HG02623 (cell line): ENCODE measurements around the gene SP2.

ENCODE experiments used
- ATAC-seq: cut with Tn5 transposase; IDR thresholded peaks from one replicate; pipeline ENCODE4 v1.9.1; 2021; ENCODE audit warnings: moderate library complexity; ENCODE audit not compliant: unreplicated experiment

The SP2 gene

DNA sequence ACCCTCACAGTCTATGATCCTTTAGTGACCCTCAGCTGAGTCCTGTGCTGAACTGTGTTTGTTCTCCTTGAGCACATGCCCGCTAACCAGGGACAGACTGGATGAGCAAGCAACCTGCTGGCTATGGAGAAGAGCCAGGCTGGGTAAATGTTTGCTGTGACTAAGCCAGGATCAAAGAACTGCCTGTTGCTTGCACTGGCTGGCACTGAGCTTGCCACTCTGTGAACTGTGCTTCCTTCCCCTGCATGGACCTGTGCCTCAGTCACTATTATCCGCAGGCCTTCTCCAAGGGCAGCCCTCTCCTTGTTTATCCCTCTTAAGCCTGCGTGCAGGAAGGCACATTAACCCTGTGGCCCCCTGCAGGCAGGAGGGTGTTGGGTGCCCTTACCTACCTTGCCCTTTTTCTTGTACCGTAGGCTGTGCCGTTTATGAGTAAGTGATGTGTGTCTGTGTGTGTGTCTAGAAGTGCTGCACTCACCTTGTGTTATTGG lies 52.7 kb downstream of the SP2 start:
- ATAC-seq: no peak

DNA sequence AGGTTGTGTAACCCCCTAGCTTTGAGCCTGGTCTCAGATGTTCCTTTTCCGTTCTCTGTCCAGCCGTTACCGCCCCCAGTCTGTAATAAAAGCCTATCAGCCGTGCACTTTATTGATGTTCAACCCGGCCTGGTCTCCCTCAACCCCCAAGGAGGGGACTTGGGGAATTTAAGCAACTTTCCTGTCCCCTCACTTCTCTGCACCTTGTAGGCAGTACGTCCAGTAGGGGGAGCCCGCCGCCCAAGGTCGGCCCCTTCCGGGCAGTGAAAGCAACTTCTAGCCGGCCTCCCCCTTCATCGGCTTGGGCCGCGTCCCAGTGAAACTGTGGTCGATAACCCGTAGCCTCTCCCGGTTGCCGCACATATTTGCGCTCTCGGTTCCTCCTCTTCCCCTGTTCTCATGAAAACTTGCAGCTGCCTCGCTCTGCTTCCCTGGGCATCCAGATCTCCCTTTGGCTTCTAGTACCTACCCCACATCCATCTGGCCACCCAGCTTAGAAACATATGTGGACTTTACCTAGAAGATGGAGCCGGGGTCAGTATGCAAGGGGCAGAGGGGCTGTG lies 53.2 kb downstream of the SP2 start:
- peak; percentile 59 for ATAC-seq

- ATAC-seq: no peak
Measured at GRCh38 chr17:47949946-47950345, 53.9 kb downstream of the SP2 start.

- ATAC-seq: no peak
Measured at GRCh38 chr17:47950448-47950847, 54.4 kb downstream of the SP2 start.

GRCh38 chr17:47952171-47953021 lies 56.4 kb downstream of the SP2 start:
- no peak for ATAC-seq

GRCh38 chr17:47953909-47954308 lies 57.9 kb downstream of the SP2 start:
- ATAC-seq: no peak

GRCh38 chr17:47955497-47956461 lies 59.7 kb downstream of the SP2 start:
- ATAC-seq: no peak

DNA sequence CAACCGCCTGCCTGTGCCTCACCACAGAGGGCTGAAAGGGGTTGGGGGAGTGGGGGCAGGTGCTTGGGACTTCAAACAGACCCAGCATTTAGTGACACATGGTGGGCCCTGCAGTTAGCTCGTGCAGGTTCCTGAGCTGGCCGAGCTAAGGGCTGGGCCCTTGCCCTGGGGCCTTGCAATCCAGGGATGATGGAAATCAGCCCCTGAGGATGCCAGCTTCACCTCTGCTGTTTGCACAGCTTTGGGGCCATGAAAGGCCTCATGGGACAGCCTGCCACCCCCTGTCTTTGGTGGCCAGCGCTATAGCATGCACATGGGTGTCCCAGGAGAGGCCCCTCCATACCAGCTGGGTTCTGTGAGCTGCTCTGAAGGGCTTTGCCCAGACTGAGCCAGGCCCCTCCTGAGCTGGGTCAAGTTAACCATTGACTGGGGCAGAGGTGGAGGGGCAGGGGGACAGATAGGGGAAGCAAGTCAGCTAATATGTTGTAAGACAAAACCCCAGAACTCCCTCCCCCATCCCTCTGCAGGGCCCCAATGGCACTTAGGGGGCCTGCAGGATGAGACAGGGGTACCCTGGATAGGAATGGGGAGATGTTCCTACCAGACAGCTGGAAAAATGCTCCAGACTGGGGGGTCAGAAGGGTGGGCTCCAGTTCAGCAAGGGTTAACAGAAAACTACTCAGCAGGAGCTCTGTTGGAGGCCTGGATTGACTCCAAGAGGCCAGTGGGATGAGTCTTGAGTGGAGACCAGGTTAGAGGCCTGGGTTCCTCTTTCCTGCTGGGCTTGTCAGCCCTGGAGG lies 61.0 kb downstream of the SP2 start:
- ATAC-seq: no peak

- no peak for ATAC-seq
Measured at GRCh38 chr17:47957591-47958490, 61.8 kb downstream of the SP2 start, which contains the start of gene PRR15L. PRR15L (minus strand) TSS chr17:47957883; CDS start chr17:47953234, 4,649 bp downstream.

DNA sequence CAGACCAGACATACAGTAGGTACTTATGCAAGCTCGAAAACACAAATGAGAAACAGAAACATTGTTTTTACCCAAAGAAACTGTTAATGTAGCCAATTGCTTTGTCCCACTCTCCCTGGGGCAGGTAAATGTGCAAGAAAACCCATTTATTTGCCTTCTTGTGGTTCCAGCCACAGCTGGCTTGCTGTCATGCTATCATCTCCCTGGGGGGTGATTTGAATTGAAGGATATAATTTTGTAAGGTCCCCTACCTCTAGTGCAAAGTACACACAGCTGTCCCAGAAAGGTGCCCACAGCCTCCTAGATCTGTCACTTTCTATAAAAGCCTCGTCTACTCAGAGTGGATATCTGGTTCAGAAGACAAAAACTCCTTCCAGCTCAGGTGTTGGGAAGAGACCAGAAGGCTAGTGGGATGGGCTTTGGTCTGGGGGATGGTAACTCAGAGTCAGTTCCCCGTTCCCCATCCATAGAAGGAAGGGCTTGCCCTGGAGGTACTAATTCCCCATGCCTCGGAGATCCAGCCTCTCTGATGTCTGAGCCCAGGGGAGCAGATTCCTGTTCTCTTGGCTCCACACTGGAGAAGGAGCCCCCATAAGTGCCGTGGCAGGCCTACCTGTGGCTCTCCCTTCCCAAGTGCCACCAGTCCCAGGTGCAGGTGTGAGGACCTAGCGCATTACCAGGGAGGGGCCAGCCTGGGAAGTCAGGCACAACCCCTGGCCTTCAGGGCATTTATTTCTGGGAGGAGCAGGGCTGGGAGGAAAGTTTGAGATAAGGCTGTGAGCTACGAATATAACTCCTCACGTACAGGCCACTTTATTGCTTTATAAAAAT lies 64.0 kb downstream of the SP2 start:
- ATAC-seq: no peak

DNA sequence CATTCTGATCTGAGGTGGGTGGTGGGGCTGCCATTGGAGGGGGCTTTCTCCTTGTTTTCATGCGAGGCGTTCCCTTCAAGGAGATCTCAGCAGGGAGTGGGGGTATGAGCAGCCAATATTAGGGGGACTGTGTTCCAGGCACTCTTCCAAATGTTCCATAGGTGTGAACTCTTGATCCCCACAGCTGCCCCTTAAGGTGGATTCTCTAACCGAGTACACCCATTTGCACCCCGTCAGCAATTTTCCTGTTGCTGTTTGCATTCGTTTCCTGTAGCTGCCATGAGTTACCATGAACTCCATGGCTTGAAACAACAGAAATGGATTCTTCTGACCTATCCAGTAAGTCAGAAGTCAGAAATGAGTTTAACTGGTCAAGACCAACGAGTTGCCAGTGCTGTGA lies 65.4 kb downstream of the SP2 start:
- ATAC-seq: no peak

DNA sequence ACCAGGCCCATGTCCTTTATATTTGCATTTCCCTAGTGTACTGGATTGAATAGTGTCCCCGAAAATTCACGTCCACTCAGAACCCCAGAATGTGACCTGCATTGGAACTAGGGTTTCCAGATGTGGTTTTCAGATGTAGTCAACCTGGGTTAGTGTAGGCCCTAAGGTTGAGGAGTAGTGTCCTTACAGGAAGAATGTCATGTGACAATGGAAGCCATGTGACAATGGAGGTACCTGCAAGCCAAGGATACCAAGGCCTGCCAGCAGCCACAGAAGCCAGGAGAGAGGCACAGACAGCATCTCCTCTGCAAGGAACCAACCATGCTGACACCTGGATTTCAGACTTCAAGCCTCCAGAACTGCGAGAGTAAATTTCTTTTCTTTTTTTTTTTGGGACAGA lies 66.9 kb downstream of the SP2 start:
- ATAC-seq: no peak

GRCh38 chr17:47964856-47965255 lies 68.8 kb downstream of the SP2 start:
- ATAC-seq: no peak

DNA sequence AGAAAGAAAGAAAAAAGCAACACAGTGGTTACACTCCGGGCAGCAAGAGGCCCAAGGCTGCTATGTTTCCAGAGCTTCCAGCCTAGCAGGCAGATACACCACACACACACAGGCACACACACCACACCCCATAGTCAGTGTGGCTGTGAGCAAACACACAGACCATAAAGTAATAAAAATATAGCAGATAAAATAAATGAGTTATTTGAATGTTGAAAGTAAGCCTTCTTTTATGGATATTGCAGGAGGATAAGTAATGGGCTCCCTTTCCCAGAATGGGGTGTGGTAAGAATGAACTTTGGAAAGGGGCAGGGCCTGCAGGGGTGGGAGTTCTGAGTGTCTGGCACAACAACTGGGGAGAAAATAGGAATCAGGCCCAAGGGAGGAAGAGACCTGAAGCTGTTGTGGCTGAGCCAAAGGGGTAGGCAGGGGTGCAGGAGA lies 70.1 kb downstream of the SP2 start:
- ATAC-seq: no peak

GRCh38 chr17:47967607-47968252 lies 71.7 kb downstream of the SP2 start:
- no peak for ATAC-seq

DNA sequence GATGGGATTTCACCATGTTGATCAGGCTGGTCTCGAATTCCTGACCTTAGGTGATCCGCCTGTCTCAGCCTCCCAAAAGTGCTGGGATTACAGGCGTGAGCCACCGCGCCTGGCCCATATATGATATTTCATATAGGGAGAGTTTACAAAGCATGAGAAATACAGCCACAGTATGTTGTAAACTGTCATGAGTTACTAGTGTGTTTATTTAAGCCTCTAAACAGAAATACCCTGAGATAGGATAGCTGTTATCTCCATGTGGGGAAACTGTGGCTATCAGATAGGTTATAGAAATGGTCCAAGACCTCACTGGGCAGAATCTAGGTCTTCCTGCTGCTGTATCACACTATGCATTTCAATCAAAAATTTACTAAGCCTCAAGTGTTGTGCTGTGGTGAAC lies 72.8 kb downstream of the SP2 start:
- no peak for ATAC-seq

GRCh38 chr17:47969930-47970724 lies 74.1 kb downstream of the SP2 start:
- no peak for ATAC-seq
